GM21360 (cell line): Measurements from ENCODE around the gene CCL2.

Source experiments
- ATAC-seq: cut with Tn5 transposase; IDR thresholded peaks from one replicate; pipeline ENCODE4 v1.9.1; 2021; ENCODE audit warnings: mild to moderate bottlenecking, moderate library complexity; ENCODE audit not compliant: unreplicated experiment

The CCL2 gene

GRCh38 chr17:34237458-34237857, 17.6 kb upstream of the CCL2 start:
- no peak for ATAC-seq

- no peak for ATAC-seq
Measured at GRCh38 chr17:34241062-34241461, 14.0 kb upstream of the CCL2 start.

- no peak for ATAC-seq
Measured at GRCh38 chr17:34242587-34243363, 12.3 kb upstream of the CCL2 start.

- ATAC-seq = no peak
Measured at GRCh38 chr17:34243364-34244320, 11.4 kb upstream of the CCL2 start.

- no peak for ATAC-seq
Measured at GRCh38 chr17:34245351-34245905, 9.7 kb upstream of the CCL2 start.

GRCh38 chr17:34246446-34246845, 8.6 kb upstream of the CCL2 start:
- no peak for ATAC-seq

- ATAC-seq = no peak
Measured at GRCh38 chr17:34246881-34247280, 8.2 kb upstream of the CCL2 start.

- ATAC-seq = no peak
Measured at GRCh38 chr17:34248511-34249024, 6.5 kb upstream of the CCL2 start.

GRCh38 chr17:34249061-34249460, 6.0 kb upstream of the CCL2 start:
- ATAC-seq = no peak

- no peak for ATAC-seq
Measured at GRCh38 chr17:34249478-34249877, 5.6 kb upstream of the CCL2 start.

- no peak for ATAC-seq
Measured at GRCh38 chr17:34251186-34251585, 3.9 kb upstream of the CCL2 start.

GRCh38 chr17:34252095-34252443, 3.0 kb upstream of the CCL2 start:
- ATAC-seq = no peak

GRCh38 chr17:34252444-34253138, 2.5 kb upstream of the CCL2 start:
- ATAC-seq = no peak

- no peak for ATAC-seq
Measured at GRCh38 chr17:34253139-34253525, 2.0 kb upstream of the CCL2 start.

GRCh38 chr17:34254146-34254545, 939 bp upstream of the CCL2 start:
- ATAC-seq = no peak

GRCh38 chr17:34255381-34255732, 272 bp downstream of the CCL2 start:
- ATAC-seq = no peak

GRCh38 chr17:34255841-34256240, 756 bp downstream of the CCL2 start:
- no peak for ATAC-seq

- no peak for ATAC-seq
Measured at GRCh38 chr17:34257299-34257985, 2.4 kb downstream of the CCL2 start.

GRCh38 chr17:34257986-34258326, 2.9 kb downstream of the CCL2 start:
- no peak for ATAC-seq

- no peak for ATAC-seq
Measured at GRCh38 chr17:34259146-34259545, 4.1 kb downstream of the CCL2 start.

- no peak for ATAC-seq
Measured at GRCh38 chr17:34260861-34261260, 5.8 kb downstream of the CCL2 start.
